Right atrium auricular region (tissue), 2 donors: ENCODE results near the gene SELPLG. TPM values are rescaled to one million over a fixed set of nuclear protein-coding genes. Genes with fewer than 3 reads are reported as not detected.

Source experiments
- DNase-seq: peaks from one replicate; pipeline ENCODE4 v3.0.0-alpha.2; 2019; ENCODE audit warnings: low spot score
- H3K27ac ChIP-seq, 2 donors: fragments of 200-600 bp; sonication (generic); 1 replicate in 1 of 2; 2 replicates in 1 of 2; pipeline ENCODE4 v1.5.1; 2016 to 2019
- H3K27me3 ChIP-seq, 2 donors: fragments of 200-600 bp; sonication (generic); one replicate each; pipeline versions ENCODE4 v1.5.1 to v1.6.0; 2017 to 2019
- H3K36me3 ChIP-seq: fragments of 200-600 bp; sonication (generic); one replicate; pipeline ENCODE4 v1.5.1; 2016
- H3K4me1 ChIP-seq, 2 donors: fragments of 200-600 bp; sonication (generic); one replicate each; pipeline versions ENCODE4 v1.5.1 to v1.6.0; 2017 to 2019
- H3K4me3 ChIP-seq, 2 donors: fragments of 200-600 bp; sonication (generic); 1 replicate in 1 of 2; 2 replicates in 1 of 2; pipeline ENCODE4 v1.5.1; 2017 to 2019; ENCODE audit warnings: mild to moderate bottlenecking in 1 of 2, moderate library complexity in 1 of 2
- H3K9me3 ChIP-seq, 2 donors: fragments of 200-600 bp; sonication (generic); one replicate each; pipeline ENCODE4 v1.5.1; 2019
- total RNA-seq, 2 donors: library from RNA; depleted of rRNA; stranded (reverse); fragments of >200 nt; gene quantifications; one replicate each; pipeline ENCODE4 v1.1.0, GENCODE V29; 2016
- TF ChIP-seq, protein P1 (sequence below), 2 donors: fragments of 200-600 bp; sonication (generic); IDR thresholded peaks; one replicate each; pipeline ENCODE4 v1.5.1; 2019; ENCODE audit warnings: antibody characterized with exemption in 2 of 2

Gene SELPLG
- total RNA-seq, 2 donors from 2014 or later = 3.7 to 7.7 TPM

GRCh38 chr12:108585864-108586263 lies 47.8 kb downstream of the SELPLG start:
- no peaks in the 10 kb centered on the region for H3K27me3 ChIP-seq
- H3K9me3 ChIP-seq = no peaks in the 10 kb centered on the region
- H3K4me1 ChIP-seq = no peaks in the 10 kb centered on the region
- H3K36me3 ChIP-seq = no peaks in the 10 kb centered on the region
- no peak for DNase-seq
- TF ChIP-seq, protein P1, sequence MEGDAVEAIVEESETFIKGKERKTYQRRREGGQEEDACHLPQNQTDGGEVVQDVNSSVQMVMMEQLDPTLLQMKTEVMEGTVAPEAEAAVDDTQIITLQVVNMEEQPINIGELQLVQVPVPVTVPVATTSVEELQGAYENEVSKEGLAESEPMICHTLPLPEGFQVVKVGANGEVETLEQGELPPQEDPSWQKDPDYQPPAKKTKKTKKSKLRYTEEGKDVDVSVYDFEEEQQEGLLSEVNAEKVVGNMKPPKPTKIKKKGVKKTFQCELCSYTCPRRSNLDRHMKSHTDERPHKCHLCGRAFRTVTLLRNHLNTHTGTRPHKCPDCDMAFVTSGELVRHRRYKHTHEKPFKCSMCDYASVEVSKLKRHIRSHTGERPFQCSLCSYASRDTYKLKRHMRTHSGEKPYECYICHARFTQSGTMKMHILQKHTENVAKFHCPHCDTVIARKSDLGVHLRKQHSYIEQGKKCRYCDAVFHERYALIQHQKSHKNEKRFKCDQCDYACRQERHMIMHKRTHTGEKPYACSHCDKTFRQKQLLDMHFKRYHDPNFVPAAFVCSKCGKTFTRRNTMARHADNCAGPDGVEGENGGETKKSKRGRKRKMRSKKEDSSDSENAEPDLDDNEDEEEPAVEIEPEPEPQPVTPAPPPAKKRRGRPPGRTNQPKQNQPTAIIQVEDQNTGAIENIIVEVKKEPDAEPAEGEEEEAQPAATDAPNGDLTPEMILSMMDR (IDR thresholded peaks at IDR 0.05) = no peak
- no peak overlapping the region for H3K27ac ChIP-seq
- no peak overlapping the region for H3K4me3 ChIP-seq

- TF ChIP-seq, protein P1 (IDR thresholded peaks at IDR 0.05) = no peak
- Histone ChIP-seq H3K27me3 (no peaks in the 10 kb centered on the region), H3K27ac (no peak overlapping the region), H3K9me3 (no peaks in the 10 kb centered on the region), H3K36me3 (no peaks in the 10 kb centered on the region), H3K4me1 (peaks cover 0 to 7% of the 10 kb centered on the region in 2 donors), H3K4me3 (no peak overlapping the region)
- DNase-seq = no peak
Observed at GRCh38 chr12:108584456-108585065, 49.1 kb downstream of the SELPLG start.

DNA sequence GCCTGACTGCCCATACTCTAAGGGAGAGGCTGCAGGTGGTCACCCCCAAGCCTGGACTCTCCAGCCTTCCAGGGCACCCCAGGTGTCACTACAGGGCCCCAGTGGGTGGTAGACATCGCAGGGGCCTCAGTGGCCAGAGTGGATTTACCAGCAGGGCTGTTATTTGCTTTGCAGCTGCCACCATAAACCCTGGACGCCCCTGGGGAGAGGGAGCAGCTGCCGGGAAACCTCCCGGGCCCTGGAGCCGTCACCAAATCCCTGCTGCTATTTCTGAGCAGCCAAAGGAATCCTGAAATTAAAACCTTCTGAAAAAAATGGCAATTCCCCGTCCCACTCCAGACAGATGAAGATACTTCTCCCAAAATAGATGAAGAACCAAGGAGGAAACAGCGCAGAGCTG lies 49.7 kb downstream of the SELPLG start:
- no peak for DNase-seq
- Histone ChIP-seq H3K27ac (no peak overlapping the region), H3K36me3 (no peaks in the 10 kb centered on the region), H3K27me3 (no peaks in the 10 kb centered on the region), H3K4me1 (peaks cover 0 to 7% of the 10 kb centered on the region in 2 donors), H3K9me3 (no peaks in the 10 kb centered on the region), H3K4me3 (no peak overlapping the region)
- TF ChIP-seq, protein P1 (IDR thresholded peaks at IDR 0.05) = no peak

- no peak for DNase-seq
- H3K27me3 ChIP-seq = no peaks in the 10 kb centered on the region
Observed at GRCh38 chr12:108582978-108583770, 50.5 kb downstream of the SELPLG start.

GRCh38 chr12:108582509-108582908 lies 51.2 kb downstream of the SELPLG start:
- H3K4me1 ChIP-seq = peaks cover 0 to 7% of the 10 kb centered on the region in 2 donors
- no peak for DNase-seq
- H3K9me3 ChIP-seq = no peaks in the 10 kb centered on the region
- no peaks in the 10 kb centered on the region for H3K27me3 ChIP-seq
- TF ChIP-seq, protein P1 (IDR thresholded peaks at IDR 0.05) = no peak
- H3K4me3 ChIP-seq = no peak overlapping the region
- H3K36me3 ChIP-seq = no peaks in the 10 kb centered on the region
- no peak overlapping the region for H3K27ac ChIP-seq

More at GRCh38 chr12:108582978-108583770, 50.5 kb downstream of the SELPLG start:
- no peak overlapping the region for H3K4me3 ChIP-seq
- TF ChIP-seq, protein P1 (IDR thresholded peaks at IDR 0.05) = no peak
- peaks cover 0 to 7% of the 10 kb centered on the region in 2 donors for H3K4me1 ChIP-seq
- no peaks in the 10 kb centered on the region for H3K36me3 ChIP-seq
- no peaks in the 10 kb centered on the region for H3K9me3 ChIP-seq
- no peak overlapping the region for H3K27ac ChIP-seq
